ENCODE data around the gene ARRDC2.
"Not testable (repeated sequence)": the region's sequence is repeated elsewhere in the genome, so short reads cannot be mapped to it uniquely, and the experiment has no call there.

The ARRDC2 gene

GRCh38 chr19:18007917-18008673 is at the start of gene ARRDC2:
Gene ARRDC2, plus strand, starts transcription at chr19:18008170. Its CDS starts 141 bp downstream, at chr19:18008311.
- peak; percentile 94 for DNase-seq (ENCODE audit: low spot score)

- DNase-seq (ENCODE audit: low spot score): no peak
These were observed 43.9 kb upstream of the ARRDC2 start for GRCh38 chr19:17963936-17964691.

- no peak for DNase-seq (ENCODE audit: low spot score)
These were observed 42.4 kb upstream of the ARRDC2 start for GRCh38 chr19:17965370-17966128.

- no peak for DNase-seq (ENCODE audit: low spot score)
These were observed 41.9 kb upstream of the ARRDC2 start for GRCh38 chr19:17966129-17966483.

- no peak for DNase-seq (ENCODE audit: low spot score)
These were observed 41.3 kb upstream of the ARRDC2 start, which contains the start of gene KCNN1 for GRCh38 chr19:17966550-17967256. Gene KCNN1, plus strand, starts transcription at chr19:17967107. Its CDS starts 6,782 bp downstream, at chr19:17973889.

- no peak for DNase-seq (ENCODE audit: low spot score)
These were observed 40.5 kb upstream of the ARRDC2 start for GRCh38 chr19:17967257-17968051.

GRCh38 chr19:17968362-17968761 is 39.6 kb upstream of the ARRDC2 start:
- DNase-seq (ENCODE audit: low spot score): no peak

- DNase-seq (ENCODE audit: low spot score): no peak
These were observed 38.7 kb upstream of the ARRDC2 start for GRCh38 chr19:17969096-17969792.

- DNase-seq (ENCODE audit: low spot score): no peak
These were observed 35.7 kb upstream of the ARRDC2 start for GRCh38 chr19:17972230-17972629.

GRCh38 chr19:17973759-17974158 is 34.2 kb upstream of the ARRDC2 start:
- DNase-seq (ENCODE audit: low spot score): no peak

GRCh38 chr19:17974551-17974950 is 33.4 kb upstream of the ARRDC2 start:
- DNase-seq (ENCODE audit: low spot score): no peak

GRCh38 chr19:17975032-17975431 is 32.9 kb upstream of the ARRDC2 start:
- no peak for DNase-seq (ENCODE audit: low spot score)

- DNase-seq (ENCODE audit: low spot score): no peak
These were observed 30.9 kb upstream of the ARRDC2 start for GRCh38 chr19:17977021-17977420.

- no peak for DNase-seq (ENCODE audit: low spot score)
These were observed 30.5 kb upstream of the ARRDC2 start for GRCh38 chr19:17977488-17977887.

- no peak for DNase-seq (ENCODE audit: low spot score)
These were observed 26.4 kb upstream of the ARRDC2 start for GRCh38 chr19:17981611-17982010.

- no peak for DNase-seq (ENCODE audit: low spot score)
These were observed 25.5 kb upstream of the ARRDC2 start for GRCh38 chr19:17982430-17982829.

GRCh38 chr19:17985037-17985818 is 22.7 kb upstream of the ARRDC2 start:
- no peak for DNase-seq (ENCODE audit: low spot score)

- not testable (repeated sequence) for DNase-seq (ENCODE audit: low spot score)
These were observed 21.4 kb upstream of the ARRDC2 start for GRCh38 chr19:17986569-17986968.

GRCh38 chr19:17988161-17988560 is 19.8 kb upstream of the ARRDC2 start:
- DNase-seq (ENCODE audit: low spot score): no peak
